Fibroblast of villous mesenchyme (primary cell): ENCODE results near the gene MGLL. TPM values are rescaled to one million over a fixed set of nuclear protein-coding genes. Genes with fewer than 3 reads are reported as not detected.

Experiments
- DNase-seq: peaks from one replicate; pipeline ENCODE4 v3.0.0-alpha.2; 2010; ENCODE audit warnings: low read depth
- H3K4me3 ChIP-seq: 2 replicates; pipeline ENCODE4 v1.5.1; 2011; ENCODE audit warnings: low read depth, mild to moderate bottlenecking, low read length
- total RNA-seq: library from RNA; depleted of rRNA; stranded (reverse); fragments of >200 nt; gene quantifications from 2 replicates; pipeline ENCODE4 v1.2.3, GENCODE V29; 2012
- TF ChIP-seq, protein P1 (sequence below): IDR thresholded peaks from 2 replicates; pipeline ENCODE4 v1.5.1; 2012; ENCODE audit warnings: low read depth, mild to moderate bottlenecking, low read length; ENCODE audit not compliant: insufficient read depth

The MGLL gene
- total RNA-seq, 1 donor: 141 TPM

DNA sequence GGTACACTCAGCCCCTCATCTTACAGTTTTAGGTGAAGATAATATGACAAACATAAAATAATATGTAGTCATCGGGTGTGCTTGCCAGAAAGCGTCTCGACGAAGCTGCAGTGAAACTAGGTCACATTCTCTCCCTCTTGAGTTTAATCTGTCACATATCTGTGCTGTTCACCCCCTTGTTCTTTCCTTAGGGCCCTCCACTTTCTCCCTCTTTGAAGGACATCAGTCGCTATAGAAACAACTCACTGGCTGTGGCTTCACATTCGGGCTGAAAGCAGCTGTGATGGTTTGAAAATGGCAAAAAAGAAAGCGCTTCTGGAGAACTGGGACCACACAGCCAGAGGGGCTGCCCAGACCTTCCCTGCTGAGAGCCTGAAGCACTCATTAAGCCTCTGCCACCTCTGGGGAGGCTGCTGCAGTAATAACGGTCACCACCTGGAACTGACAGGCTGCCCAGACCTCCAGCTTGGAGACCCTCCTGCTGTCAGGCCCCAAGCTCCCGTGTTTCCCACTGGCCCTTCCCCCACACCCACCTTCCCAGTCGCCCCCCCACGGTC, 99.2 kb downstream of the MGLL start:
- H3K4me3 ChIP-seq: no peak overlapping the region
- TF ChIP-seq, protein P1, sequence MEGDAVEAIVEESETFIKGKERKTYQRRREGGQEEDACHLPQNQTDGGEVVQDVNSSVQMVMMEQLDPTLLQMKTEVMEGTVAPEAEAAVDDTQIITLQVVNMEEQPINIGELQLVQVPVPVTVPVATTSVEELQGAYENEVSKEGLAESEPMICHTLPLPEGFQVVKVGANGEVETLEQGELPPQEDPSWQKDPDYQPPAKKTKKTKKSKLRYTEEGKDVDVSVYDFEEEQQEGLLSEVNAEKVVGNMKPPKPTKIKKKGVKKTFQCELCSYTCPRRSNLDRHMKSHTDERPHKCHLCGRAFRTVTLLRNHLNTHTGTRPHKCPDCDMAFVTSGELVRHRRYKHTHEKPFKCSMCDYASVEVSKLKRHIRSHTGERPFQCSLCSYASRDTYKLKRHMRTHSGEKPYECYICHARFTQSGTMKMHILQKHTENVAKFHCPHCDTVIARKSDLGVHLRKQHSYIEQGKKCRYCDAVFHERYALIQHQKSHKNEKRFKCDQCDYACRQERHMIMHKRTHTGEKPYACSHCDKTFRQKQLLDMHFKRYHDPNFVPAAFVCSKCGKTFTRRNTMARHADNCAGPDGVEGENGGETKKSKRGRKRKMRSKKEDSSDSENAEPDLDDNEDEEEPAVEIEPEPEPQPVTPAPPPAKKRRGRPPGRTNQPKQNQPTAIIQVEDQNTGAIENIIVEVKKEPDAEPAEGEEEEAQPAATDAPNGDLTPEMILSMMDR: no peak
- DNase-seq: no peak

- TF ChIP-seq, protein P1: no peak
- no peak for DNase-seq
- H3K4me3 ChIP-seq: no peak overlapping the region
Measured at GRCh38 chr3:127722091-127722784, 100.1 kb downstream of the MGLL start.

DNA sequence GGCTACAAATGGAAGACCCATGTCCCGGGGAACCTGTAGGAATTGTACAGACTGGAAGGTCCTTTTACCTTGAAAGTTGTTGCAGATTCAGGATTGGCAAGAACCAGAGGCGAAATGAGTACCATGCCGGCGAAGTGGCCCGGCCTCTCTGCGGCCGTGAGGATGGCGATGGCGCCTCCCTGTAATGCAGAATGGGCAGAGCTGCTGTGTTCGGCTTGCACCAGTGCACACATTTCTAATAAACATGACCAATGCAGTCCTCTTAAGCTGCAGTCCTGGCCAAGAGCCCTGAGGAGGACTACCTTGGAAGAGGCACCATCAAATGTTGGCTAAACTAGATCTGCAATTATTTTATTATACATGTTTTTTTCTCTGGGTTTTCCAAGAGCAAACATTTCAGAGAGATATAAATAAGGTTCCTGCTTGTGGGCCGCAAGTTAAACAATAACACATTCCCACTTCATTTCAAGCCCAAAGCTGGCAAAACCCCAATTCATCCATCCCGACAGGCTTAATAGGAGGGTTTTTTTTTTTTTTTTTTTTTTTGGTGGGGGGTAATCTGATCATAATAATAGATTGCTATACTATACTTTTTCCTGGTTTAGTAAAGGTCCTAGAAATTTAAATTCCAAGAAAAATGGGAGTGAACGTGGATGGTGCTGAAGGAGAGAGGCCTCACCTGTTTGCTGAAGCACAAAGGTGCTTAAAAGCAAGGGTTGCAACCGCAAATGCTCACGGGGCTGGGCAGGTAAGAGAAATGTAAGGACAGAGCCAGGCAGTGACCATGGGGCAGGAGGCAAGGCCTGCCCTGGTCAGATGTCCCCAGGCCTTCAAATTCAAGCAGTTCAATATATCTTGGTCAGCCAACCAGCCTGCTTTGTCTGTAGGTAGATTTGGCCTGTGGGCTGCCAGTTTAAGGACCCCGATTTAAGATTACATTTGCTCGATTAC, 101.1 kb downstream of the MGLL start:
- TF ChIP-seq, protein P1: no peak
- H3K4me3 ChIP-seq: no peak overlapping the region
- DNase-seq: no peak

DNA sequence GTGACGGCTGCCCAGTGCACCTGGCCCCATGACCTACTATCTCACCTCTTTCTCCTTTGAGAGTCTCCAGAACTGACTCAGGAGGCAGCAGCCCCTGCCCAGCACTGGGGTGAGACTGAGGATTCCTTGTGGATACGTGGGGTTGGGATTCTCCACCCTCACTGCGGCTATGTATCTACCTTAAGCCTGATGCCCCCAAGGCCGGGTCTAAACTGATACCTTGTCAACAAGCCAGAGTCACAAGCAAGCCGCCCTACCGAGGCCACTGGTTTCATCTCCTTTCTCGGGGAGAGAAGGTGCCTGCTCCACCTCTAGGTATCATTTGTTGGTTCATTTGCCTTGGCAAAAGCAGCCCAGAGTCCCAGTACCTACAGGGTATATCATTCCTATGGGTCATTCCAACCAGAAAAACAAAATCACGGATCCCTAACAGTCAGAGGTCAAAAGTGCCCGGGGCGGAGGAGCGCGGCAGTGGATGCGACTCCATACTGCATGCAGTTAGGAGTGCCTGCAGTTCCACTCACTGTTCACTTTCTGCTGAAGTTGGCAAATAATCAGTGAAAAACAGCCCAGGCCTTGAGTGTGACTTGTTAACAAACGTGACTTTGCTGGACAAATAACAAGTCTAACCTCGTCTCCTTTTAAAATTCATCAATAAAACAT, 102.0 kb downstream of the MGLL start:
- no peak for DNase-seq
- TF ChIP-seq, protein P1: no peak

GRCh38 chr3:127719369-127719768, 102.9 kb downstream of the MGLL start:
- TF ChIP-seq, protein P1: no peak
- no peak for DNase-seq
- no peak overlapping the region for H3K4me3 ChIP-seq

More for the DNA sequence above, 102.0 kb downstream of the MGLL start:
- H3K4me3 ChIP-seq: no peak overlapping the region

GRCh38 chr3:127718916-127719290, 103.4 kb downstream of the MGLL start:
- TF ChIP-seq, protein P1: no peak
- no peak overlapping the region for H3K4me3 ChIP-seq
- DNase-seq: no peak
